ENCODE data around the gene CFAP107.

- TF ChIP-seq EZH2 (IDR thresholded peaks at IDR 0.05; ENCODE audit: insufficient read depth, poor library complexity, severe bottlenecking) (no peak), EZH2phosphoT487 (IDR thresholded peaks at IDR 0.05; ENCODE audit: insufficient read depth, low read depth) (no peak)
Observed at GRCh38 chr1:12763479-12763878, 17.5 kb downstream of the CFAP107 start.

All from GM23248 (cell line).